Keratinocyte (primary cell): ENCODE measurements around the gene OR2V2. TPM values are rescaled to one million over a fixed set of nuclear protein-coding genes. Genes with fewer than 3 reads are reported as not detected.

Experiments used
- DNase-seq: peaks from one replicate; pipeline ENCODE4 v3.0.0-alpha.2; 2011; ENCODE audit warnings: low read depth, missing footprints, low spot score
- FAIRE-seq: peaks from 2 replicates; lab custom pipeline; 2011; peaks lifted over from hg19 to GRCh38; lab: Jason Lieb, UNC
- H2AFZ ChIP-seq: 2 replicates; pipeline ENCODE4 v1.6.0; 2012; ENCODE audit warnings: low read length, control low read depth, inconsistent platforms; ENCODE audit not compliant: control insufficient read depth
- H3K27ac ChIP-seq: 2 replicates; pipeline ENCODE4 v1.5.1; 2011; ENCODE audit warnings: low read length; ENCODE audit not compliant: control insufficient read depth, insufficient read depth
- H3K27me3 ChIP-seq: 3 replicates; pipeline ENCODE4 v1.6.0; 2011; ENCODE audit warnings: low read length; ENCODE audit not compliant: control insufficient read depth, insufficient read depth; ENCODE audit errors: extremely low read depth
- H3K36me3 ChIP-seq, 2 experiments: 2 replicates in 1 of 2; 3 replicates in 1 of 2; pipeline ENCODE4 v1.5.1; 2011; ENCODE audit warnings: low read length in 2 of 2, mild to moderate bottlenecking in 1 of 2; ENCODE audit not compliant: control insufficient read depth in 2 of 2, insufficient read depth in 2 of 2; ENCODE audit errors: extremely low read depth in 1 of 2
- H3K4me1 ChIP-seq: 3 replicates; pipeline ENCODE4 v1.5.1; 2011; ENCODE audit warnings: low read length; ENCODE audit not compliant: control insufficient read depth, insufficient read depth; ENCODE audit errors: extremely low read depth
- H3K4me2 ChIP-seq: 3 replicates; pipeline ENCODE4 v1.6.0; 2011; ENCODE audit warnings: low read depth, low read length; ENCODE audit not compliant: control insufficient read depth, insufficient read depth; ENCODE audit errors: extremely low read depth
- H3K4me3 ChIP-seq, 3 experiments: fragments of 200-600 bp in 1 of 3; sonication (generic) in 1 of 3; 2 replicates in 2 of 3; 3 replicates in 1 of 3; pipeline ENCODE4 v1.5.1; 2011 to 2016; ENCODE audit warnings: low read length in 3 of 3, mild to moderate bottlenecking in 3 of 3, control low read depth in 2 of 3, inconsistent platforms in 1 of 3, low read depth in 1 of 3, mixed read lengths in 1 of 3, mixed run types in 1 of 3, moderate library complexity in 1 of 3; ENCODE audit not compliant: control insufficient read depth in 2 of 3, insufficient read depth in 2 of 3; ENCODE audit errors: extremely low read depth in 1 of 3
- H3K79me2 ChIP-seq: 2 replicates; pipeline ENCODE4 v1.6.0; 2012; ENCODE audit warnings: low read length; ENCODE audit not compliant: control insufficient read depth, insufficient read depth
- H3K9ac ChIP-seq: 3 replicates; pipeline ENCODE4 v1.6.0; 2011; ENCODE audit warnings: low read length; ENCODE audit not compliant: control insufficient read depth, insufficient read depth; ENCODE audit errors: extremely low read depth
- H3K9me1 ChIP-seq: 3 replicates; pipeline ENCODE4 v1.6.0; 2011; ENCODE audit warnings: low read length; ENCODE audit not compliant: control insufficient read depth, insufficient read depth; ENCODE audit errors: extremely low read depth
- H3K9me3 ChIP-seq: 2 replicates; pipeline ENCODE4 v1.5.1; 2012; ENCODE audit warnings: low read depth, low read length; ENCODE audit not compliant: control insufficient read depth
- H4K20me1 ChIP-seq: 3 replicates; pipeline ENCODE4 v1.6.0; 2011; ENCODE audit warnings: low read length; ENCODE audit not compliant: control insufficient read depth, insufficient read depth; ENCODE audit errors: extremely low read depth
- EZH2 ChIP-seq: IDR thresholded peaks from one replicate; pipeline ENCODE4 v1.6.1; 2012; ENCODE audit warnings: inconsistent platforms, mild to moderate bottlenecking, low read length, moderate library complexity
- dilution Hi-C: fragments of 300-500 bp; cut with MboI; formaldehyde crosslinking; loops from one replicate; pipeline ENCODE4 v1.7.0; 2020; ENCODE audit warnings: low sequenced_read_pairs; ENCODE audit not compliant: extremely low pct_ligation_motif_present
- polyA plus RNA-seq, 5 experiments: library from polyadenylated mRNA; depleted of rRNA in 3 of 5; stranded (reverse) in 3 of 5; stranded (forward) in 1 of 5; unstranded in 1 of 5; fragments of >200 nt; gene quantifications; 1 replicate in 1 of 5; 2 replicates in 3 of 5; 3 replicates in 1 of 5; pipeline versions ENCODE4 v1.2.1 to v1.2.3, GENCODE V29; 2011 to 2012; ENCODE audit warnings: missing spikeins in 2 of 5, low read depth in 1 of 5, low replicate concordance in 1 of 5
- TF ChIP-seq, protein P1 (sequence below), 3 experiments: IDR thresholded peaks in 1 of 3; conservative IDR thresholded peaks in 1 of 3; optimal IDR thresholded peaks in 1 of 3; 2 replicates in 2 of 3; 3 replicates in 1 of 3; pipeline versions ENCODE3 to v1.5.1; 2011; ENCODE audit warnings: low read length in 3 of 3, mild to moderate bottlenecking in 3 of 3, moderate library complexity in 2 of 3, control low read depth in 1 of 3, inconsistent platforms in 1 of 3; ENCODE audit not compliant: insufficient read depth in 2 of 3; ENCODE audit errors: extremely low read depth in 1 of 3

The OR2V2 gene
- polyA plus RNA-seq, 1 donor (not counting 4 experiments of a cell fraction or from before 2014, with no cell fraction given) = not detected

DNA sequence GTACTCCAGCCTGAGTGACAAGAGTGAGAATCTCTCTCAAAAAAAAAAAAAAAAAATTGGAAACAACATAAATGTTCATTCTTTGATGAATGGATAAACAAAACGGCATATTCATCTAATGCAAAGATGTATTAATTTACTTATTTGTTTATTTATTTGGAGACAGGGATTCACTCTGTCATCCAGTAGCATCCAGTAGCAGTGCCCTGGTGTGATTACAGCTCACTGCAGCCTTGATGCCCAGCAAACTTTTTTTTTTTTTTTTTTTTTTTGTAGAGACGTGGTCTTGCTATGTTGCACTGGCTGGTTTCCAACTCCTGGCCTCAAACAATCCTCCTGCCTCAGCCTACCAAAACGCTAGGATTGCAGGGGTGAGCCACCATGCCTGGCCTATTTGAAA lies 24.4 kb downstream of the OR2V2 start:
- no peaks in the 10 kb centered on the region for H3K36me3 ChIP-seq
- dilution Hi-C loops = no loop called here
- H3K27ac ChIP-seq = no peak overlapping the region
- H3K4me2 ChIP-seq = no peak overlapping the region
- DNase-seq = no peak
- no peaks in the 10 kb centered on the region for H3K79me2 ChIP-seq
- H3K9ac ChIP-seq = no peak overlapping the region
- H2AFZ ChIP-seq = no peak overlapping the region
- FAIRE-seq = no peak
- H4K20me1 ChIP-seq = no peaks in the 10 kb centered on the region
- H3K4me3 ChIP-seq = no peak overlapping the region
- no peaks in the 10 kb centered on the region for H3K9me3 ChIP-seq
- H3K4me1 ChIP-seq = peaks cover 8% of the 10 kb centered on the region
- TF ChIP-seq, protein P1, sequence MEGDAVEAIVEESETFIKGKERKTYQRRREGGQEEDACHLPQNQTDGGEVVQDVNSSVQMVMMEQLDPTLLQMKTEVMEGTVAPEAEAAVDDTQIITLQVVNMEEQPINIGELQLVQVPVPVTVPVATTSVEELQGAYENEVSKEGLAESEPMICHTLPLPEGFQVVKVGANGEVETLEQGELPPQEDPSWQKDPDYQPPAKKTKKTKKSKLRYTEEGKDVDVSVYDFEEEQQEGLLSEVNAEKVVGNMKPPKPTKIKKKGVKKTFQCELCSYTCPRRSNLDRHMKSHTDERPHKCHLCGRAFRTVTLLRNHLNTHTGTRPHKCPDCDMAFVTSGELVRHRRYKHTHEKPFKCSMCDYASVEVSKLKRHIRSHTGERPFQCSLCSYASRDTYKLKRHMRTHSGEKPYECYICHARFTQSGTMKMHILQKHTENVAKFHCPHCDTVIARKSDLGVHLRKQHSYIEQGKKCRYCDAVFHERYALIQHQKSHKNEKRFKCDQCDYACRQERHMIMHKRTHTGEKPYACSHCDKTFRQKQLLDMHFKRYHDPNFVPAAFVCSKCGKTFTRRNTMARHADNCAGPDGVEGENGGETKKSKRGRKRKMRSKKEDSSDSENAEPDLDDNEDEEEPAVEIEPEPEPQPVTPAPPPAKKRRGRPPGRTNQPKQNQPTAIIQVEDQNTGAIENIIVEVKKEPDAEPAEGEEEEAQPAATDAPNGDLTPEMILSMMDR (optimal IDR thresholded peaks at IDR 0.05 in 1 of 3, IDR thresholded peaks at IDR 0.05 in 1 of 3, conservative IDR thresholded peaks at IDR 0.05 in 1 of 3; ENCODE audit: extremely low read depth in 1 of 3, insufficient read depth in 2 of 3, low read length in 3 of 3) = no peak
- TF ChIP-seq EZH2 = no peak
- H3K27me3 ChIP-seq = no peaks in the 10 kb centered on the region
- H3K9me1 ChIP-seq = no peaks in the 10 kb centered on the region

DNA sequence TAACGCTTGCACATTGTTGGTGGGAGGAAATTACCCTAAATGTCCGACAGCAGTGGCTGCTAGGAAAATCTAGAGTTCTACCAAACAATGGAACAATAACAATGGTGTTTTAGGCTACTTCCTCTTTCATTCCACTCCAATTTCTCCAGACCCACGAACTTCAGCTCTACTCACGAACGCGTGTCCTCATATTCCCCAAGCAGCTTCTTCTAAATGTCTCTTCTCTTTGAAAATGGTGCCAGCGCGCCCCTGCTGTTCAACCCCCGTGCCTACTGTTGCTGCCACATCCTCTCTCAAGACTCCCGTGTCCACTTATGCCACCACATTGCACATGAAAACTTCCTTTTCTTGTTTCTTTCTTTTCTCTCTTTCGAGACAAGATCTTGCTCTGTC lies 25.6 kb downstream of the OR2V2 start:
- Histone ChIP-seq H3K4me1 (peaks cover 8% of the 10 kb centered on the region), H3K4me3 (peak overlapping the region; percentile 38 to 46 (median 41)), H4K20me1 (no peaks in the 10 kb centered on the region), H2AFZ (peak overlapping the region; percentile 27), H3K27me3 (no peaks in the 10 kb centered on the region), H3K9me1 (no peaks in the 10 kb centered on the region), H3K4me2 (peak overlapping the region; percentile 47), H3K27ac (no peak overlapping the region), H3K79me2 (no peaks in the 10 kb centered on the region), H3K36me3 (no peaks in the 10 kb centered on the region), H3K9ac (peak overlapping the region; percentile 20), H3K9me3 (no peaks in the 10 kb centered on the region)
- FAIRE-seq (no peak), DNase-seq (no peak)
- dilution Hi-C loops = no loop called here
- TF ChIP-seq, protein P1 (optimal IDR thresholded peaks at IDR 0.05 in 1 of 3, IDR thresholded peaks at IDR 0.05 in 1 of 3, conservative IDR thresholded peaks at IDR 0.05 in 1 of 3; ENCODE audit: extremely low read depth in 1 of 3, insufficient read depth in 2 of 3, low read length in 3 of 3) = peak in 2 of 3 experiments; percentile 37 to 55
- TF ChIP-seq EZH2 = no peak
